Panc1 (cell line): ENCODE data around the gene GNAT3.

Experiments used
- POLR2AphosphoS5 ChIP-seq: IDR thresholded peaks from 2 replicates; pipeline ENCODE4 v1.6.1; 2012; ENCODE audit warnings: mild to moderate bottlenecking, low read depth, low read length, moderate library complexity
- REST ChIP-seq, 2 experiments: IDR thresholded peaks; 2 replicates each; pipeline ENCODE4 v1.6.1; 2011 to 2012; ENCODE audit warnings: low read depth in 2 of 2, control low read depth in 1 of 2, low read length in 1 of 2, mild to moderate bottlenecking in 1 of 2, moderate library complexity in 1 of 2; ENCODE audit not compliant: insufficient read depth in 1 of 2
- SIN3A ChIP-seq: IDR thresholded peaks from 2 replicates; pipeline ENCODE4 v1.6.1; 2012; ENCODE audit warnings: low read depth, mild to moderate bottlenecking, low read length, moderate library complexity, borderline replicate concordance; ENCODE audit not compliant: insufficient read depth
- TCF7L2 ChIP-seq: IDR thresholded peaks from 2 replicates; pipeline ENCODE4 v1.6.1; 2011; ENCODE audit warnings: mild to moderate bottlenecking, low read depth, low read length, inconsistent platforms
- TF ChIP-seq, protein P1 (sequence below): fragments of 450-650 bp; IDR thresholded peaks from 2 replicates; pipeline ENCODE4 v1.5.1; 2017; ENCODE audit warnings: mild to moderate bottlenecking

GRCh38 chr7:80536426-80536825 lies 24.6 kb upstream of the GNAT3 start:
- TF ChIP-seq, protein P1, sequence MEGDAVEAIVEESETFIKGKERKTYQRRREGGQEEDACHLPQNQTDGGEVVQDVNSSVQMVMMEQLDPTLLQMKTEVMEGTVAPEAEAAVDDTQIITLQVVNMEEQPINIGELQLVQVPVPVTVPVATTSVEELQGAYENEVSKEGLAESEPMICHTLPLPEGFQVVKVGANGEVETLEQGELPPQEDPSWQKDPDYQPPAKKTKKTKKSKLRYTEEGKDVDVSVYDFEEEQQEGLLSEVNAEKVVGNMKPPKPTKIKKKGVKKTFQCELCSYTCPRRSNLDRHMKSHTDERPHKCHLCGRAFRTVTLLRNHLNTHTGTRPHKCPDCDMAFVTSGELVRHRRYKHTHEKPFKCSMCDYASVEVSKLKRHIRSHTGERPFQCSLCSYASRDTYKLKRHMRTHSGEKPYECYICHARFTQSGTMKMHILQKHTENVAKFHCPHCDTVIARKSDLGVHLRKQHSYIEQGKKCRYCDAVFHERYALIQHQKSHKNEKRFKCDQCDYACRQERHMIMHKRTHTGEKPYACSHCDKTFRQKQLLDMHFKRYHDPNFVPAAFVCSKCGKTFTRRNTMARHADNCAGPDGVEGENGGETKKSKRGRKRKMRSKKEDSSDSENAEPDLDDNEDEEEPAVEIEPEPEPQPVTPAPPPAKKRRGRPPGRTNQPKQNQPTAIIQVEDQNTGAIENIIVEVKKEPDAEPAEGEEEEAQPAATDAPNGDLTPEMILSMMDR: no peak
- TF ChIP-seq REST (IDR thresholded peaks at IDR 0.05; ENCODE audit: insufficient read depth in 1 of 2, low read depth in 2 of 2, low read length in 1 of 2) (no peak), POLR2AphosphoS5 (no peak), TCF7L2 (no peak), SIN3A (no peak)
